Duodenal mucosa (tissue), 2 donors: ENCODE data around the gene FGF8.

ENCODE experiments used
- H3K27ac ChIP-seq: one replicate; pipeline ENCODE4 v1.7.0; 2013; ENCODE audit warnings: low read depth, low read length
- H3K27me3 ChIP-seq, 2 donors: one replicate each; pipeline ENCODE4 v1.7.0; 2013; ENCODE audit warnings: low read length in 2 of 2, control low read depth in 1 of 2; ENCODE audit not compliant: insufficient read depth in 2 of 2, control insufficient read depth in 1 of 2
- H3K36me3 ChIP-seq, 2 donors: one replicate each; pipeline ENCODE4 v1.7.0; 2013; ENCODE audit warnings: low read length in 2 of 2, control low read depth in 1 of 2; ENCODE audit not compliant: insufficient read depth in 2 of 2, control insufficient read depth in 1 of 2
- H3K4me1 ChIP-seq, 2 donors: one replicate each; pipeline ENCODE4 v1.7.0; 2013; ENCODE audit warnings: low read length in 2 of 2, control low read depth in 1 of 2; ENCODE audit not compliant: insufficient read depth in 2 of 2, control insufficient read depth in 1 of 2
- H3K4me3 ChIP-seq, 2 donors: one replicate each; pipeline ENCODE4 v1.7.0; 2013; ENCODE audit warnings: low read length in 2 of 2, low read depth in 1 of 2
- H3K9ac ChIP-seq, 2 donors: one replicate each; pipeline ENCODE4 v1.7.0; 2013; ENCODE audit warnings: low read length in 2 of 2, low read depth in 1 of 2
- H3K9me3 ChIP-seq, 2 donors: one replicate each; pipeline ENCODE4 v1.7.0; 2013; ENCODE audit warnings: low read length in 2 of 2, control low read depth in 1 of 2; ENCODE audit not compliant: control insufficient read depth in 1 of 2

Gene FGF8

GRCh38 chr10:101769541-101770180 is 6.3 kb downstream of the FGF8 start:
- Histone ChIP-seq H3K27me3 (peaks cover 91 to 94% of the 10 kb centered on the region in 2 donors), H3K4me3 (no peak overlapping the region)

GRCh38 chr10:101768791-101769170 is 7.1 kb downstream of the FGF8 start:
- no peaks in the 10 kb centered on the region for H3K9me3 ChIP-seq
- H3K27me3 ChIP-seq: peaks cover 85 to 86% of the 10 kb centered on the region in 2 donors
- H3K36me3 ChIP-seq: no peaks in the 10 kb centered on the region
- H3K27ac ChIP-seq: no peak overlapping the region
- peaks cover 6 to 10% of the 10 kb centered on the region in 2 donors for H3K4me1 ChIP-seq
- no peak overlapping the region for H3K4me3 ChIP-seq
- no peak overlapping the region for H3K9ac ChIP-seq

More at GRCh38 chr10:101769541-101770180, 6.3 kb downstream of the FGF8 start:
- Histone ChIP-seq H3K36me3 (no peaks in the 10 kb centered on the region), H3K4me1 (peaks cover 6 to 10% of the 10 kb centered on the region in 2 donors), H3K27ac (no peak overlapping the region), H3K9me3 (no peaks in the 10 kb centered on the region), H3K9ac (no peak overlapping the region)

GRCh38 chr10:101767966-101768790 is 7.7 kb downstream of the FGF8 start:
- H3K9me3 ChIP-seq: no peaks in the 10 kb centered on the region
- H3K27ac ChIP-seq: no peak overlapping the region
- H3K9ac ChIP-seq: no peak overlapping the region
- no peak overlapping the region for H3K4me3 ChIP-seq
- no peaks in the 10 kb centered on the region for H3K36me3 ChIP-seq
- peaks cover 6 to 10% of the 10 kb centered on the region in 2 donors for H3K4me1 ChIP-seq
- H3K27me3 ChIP-seq: peaks cover 82 to 84% of the 10 kb centered on the region in 2 donors

GRCh38 chr10:101767600-101767945 is 8.3 kb downstream of the FGF8 start:
- no peak overlapping the region for H3K27ac ChIP-seq
- H3K36me3 ChIP-seq: no peaks in the 10 kb centered on the region
- H3K9ac ChIP-seq: no peak overlapping the region
- H3K27me3 ChIP-seq: peaks cover 76 to 83% of the 10 kb centered on the region in 2 donors
- no peaks in the 10 kb centered on the region for H3K9me3 ChIP-seq
- no peak overlapping the region for H3K4me3 ChIP-seq
- H3K4me1 ChIP-seq: peaks cover 6 to 10% of the 10 kb centered on the region in 2 donors

- Histone ChIP-seq H3K4me3 (no peak overlapping the region), H3K27ac (no peak overlapping the region), H3K36me3 (no peaks in the 10 kb centered on the region), H3K9ac (no peak overlapping the region), H3K9me3 (no peaks in the 10 kb centered on the region), H3K27me3 (peaks cover 70 to 79% of the 10 kb centered on the region in 2 donors), H3K4me1 (peaks cover 6 to 10% of the 10 kb centered on the region in 2 donors)
Measured at GRCh38 chr10:101766753-101767599, 8.9 kb downstream of the FGF8 start.

DNA sequence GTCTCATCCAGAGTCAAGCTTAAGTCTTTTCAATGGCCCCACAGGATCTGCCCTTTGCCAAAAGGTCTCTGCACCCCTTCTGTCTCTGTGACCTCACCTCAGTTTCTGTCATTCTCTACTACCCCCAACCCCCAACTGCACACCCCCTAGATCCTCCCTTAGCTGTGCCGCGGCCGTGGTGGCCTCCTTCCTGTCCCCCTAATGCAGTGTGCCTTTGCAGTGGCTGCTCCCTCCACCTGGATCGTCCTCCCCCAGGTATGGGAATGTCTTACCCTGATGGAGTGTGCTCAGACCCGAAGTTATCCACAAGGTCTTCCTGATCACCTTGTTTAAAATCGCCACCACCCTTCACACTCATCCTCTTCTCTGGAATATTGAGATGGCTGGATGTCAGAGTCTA is 9.6 kb downstream of the FGF8 start:
- H3K4me1 ChIP-seq: peaks cover 6 to 10% of the 10 kb centered on the region in 2 donors
- no peaks in the 10 kb centered on the region for H3K9me3 ChIP-seq
- no peak overlapping the region for H3K9ac ChIP-seq
- H3K27me3 ChIP-seq: peaks cover 64 to 79% of the 10 kb centered on the region in 2 donors
- H3K4me3 ChIP-seq: no peak overlapping the region
- H3K36me3 ChIP-seq: no peaks in the 10 kb centered on the region
- no peak overlapping the region for H3K27ac ChIP-seq

GRCh38 chr10:101763141-101763846 is 12.6 kb downstream of the FGF8 start:
- no peak overlapping the region for H3K9ac ChIP-seq
- H3K27ac ChIP-seq: no peak overlapping the region
- no peaks in the 10 kb centered on the region for H3K36me3 ChIP-seq
- H3K9me3 ChIP-seq: no peaks in the 10 kb centered on the region
- H3K27me3 ChIP-seq: peaks cover 46 to 56% of the 10 kb centered on the region in 2 donors
- no peak overlapping the region for H3K4me3 ChIP-seq
- H3K4me1 ChIP-seq: peaks cover 6 to 10% of the 10 kb centered on the region in 2 donors

GRCh38 chr10:101762736-101763135 is 13.2 kb downstream of the FGF8 start:
- no peaks in the 10 kb centered on the region for H3K9me3 ChIP-seq
- H3K4me1 ChIP-seq: peaks cover 5 to 6% of the 10 kb centered on the region in 2 donors
- H3K27ac ChIP-seq: no peak overlapping the region
- peaks cover 40 to 56% of the 10 kb centered on the region in 2 donors for H3K27me3 ChIP-seq
- no peak overlapping the region for H3K9ac ChIP-seq
- H3K36me3 ChIP-seq: no peaks in the 10 kb centered on the region
- no peak overlapping the region for H3K4me3 ChIP-seq

DNA sequence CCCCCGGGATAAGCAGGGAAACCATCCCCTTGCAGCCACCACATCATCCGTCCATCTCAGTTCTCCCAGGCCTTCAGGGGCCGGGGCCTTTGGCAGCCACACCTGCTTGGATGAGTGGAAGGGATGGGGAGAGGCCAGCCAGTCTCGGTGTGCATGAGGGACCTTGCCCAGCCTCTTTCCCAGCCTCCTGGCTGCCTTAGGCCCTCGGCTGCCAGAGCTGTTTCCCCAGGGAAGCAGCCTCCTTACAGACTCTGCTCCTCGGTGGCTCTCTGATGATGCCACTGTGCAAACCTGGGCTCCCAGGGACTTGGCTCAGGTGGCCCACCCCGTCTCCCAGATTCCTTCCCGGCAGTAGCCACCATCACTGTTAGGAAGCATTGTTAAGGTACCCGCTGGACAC is 14.7 kb downstream of the FGF8 start:
- H3K36me3 ChIP-seq: no peaks in the 10 kb centered on the region
- no peak overlapping the region for H3K27ac ChIP-seq
- peaks cover 25 to 43% of the 10 kb centered on the region in 2 donors for H3K27me3 ChIP-seq
- no peaks in the 10 kb centered on the region for H3K4me1 ChIP-seq
- H3K4me3 ChIP-seq: no peak overlapping the region
- no peaks in the 10 kb centered on the region for H3K9me3 ChIP-seq
- no peak overlapping the region for H3K9ac ChIP-seq
